UCSD-AML1 (cell line): Measurements from ENCODE around the gene COX5A.
"Not testable (repeated sequence)": the region's sequence is repeated elsewhere in the genome, so short reads cannot be mapped to it uniquely, and the experiment has no call there.

Experiments used
- DNase-seq: peaks from one replicate; lab custom pipeline; 2025; ENCODE audit not compliant: unreplicated experiment; lab: John Stamatoyannopoulos, UW

Gene COX5A

GRCh38 chr15:74955796-74956647, 18.1 kb upstream of the COX5A start:
- DNase-seq: no peak

GRCh38 chr15:74955017-74955416, 17.1 kb upstream of the COX5A start:
- DNase-seq: no peak

- DNase-seq: peak; percentile 27
Measured at GRCh38 chr15:74954515-74954914, 16.6 kb upstream of the COX5A start.

GRCh38 chr15:74951006-74951405, 13.1 kb upstream of the COX5A start:
- DNase-seq: no peak

GRCh38 chr15:74950078-74950908, 12.4 kb upstream of the COX5A start:
- peak; percentile 54 for DNase-seq

- no peak for DNase-seq
Measured at GRCh38 chr15:74937272-74937589, 642 bp downstream of the COX5A start.

GRCh38 chr15:74935193-74935592, 2.7 kb downstream of the COX5A start:
- peak; percentile 24 for DNase-seq

- DNase-seq: no peak
Measured at GRCh38 chr15:74933573-74933972, 4.3 kb downstream of the COX5A start.

- DNase-seq: no peak
Measured at GRCh38 chr15:74928771-74929198, 9.1 kb downstream of the COX5A start.

- no peak for DNase-seq
Measured at GRCh38 chr15:74924525-74924924, 13.3 kb downstream of the COX5A start.

GRCh38 chr15:74920456-74920855, 17.4 kb downstream of the COX5A start:
- no peak for DNase-seq

GRCh38 chr15:74917676-74918075, 20.2 kb downstream of the COX5A start:
- no peak for DNase-seq

GRCh38 chr15:74913799-74914198, 24.1 kb downstream of the COX5A start:
- DNase-seq: not testable (repeated sequence)

- DNase-seq: no peak
Measured at GRCh38 chr15:74913041-74913440, 24.8 kb downstream of the COX5A start.

GRCh38 chr15:74908635-74909034, 29.2 kb downstream of the COX5A start:
- no peak for DNase-seq

GRCh38 chr15:74907163-74907870, 30.6 kb downstream of the COX5A start:
- DNase-seq: no peak

GRCh38 chr15:74906450-74907162, 31.3 kb downstream of the COX5A start, which contains the start of gene FAM219B:
FAM219B (minus strand) TSS chr15:74906851; CDS start chr15:74906800, 51 bp downstream.
- peak; percentile 87 for DNase-seq

- peak; percentile 59 for DNase-seq
Measured at GRCh38 chr15:74906067-74906449, 31.8 kb downstream of the COX5A start.

GRCh38 chr15:74904190-74904805, 33.6 kb downstream of the COX5A start:
- no peak for DNase-seq

- DNase-seq: no peak
Measured at GRCh38 chr15:74903676-74904075, 34.2 kb downstream of the COX5A start.
